HEK293T (cell line): Measurements from ENCODE around the gene KRTAP10-4.

ENCODE experiments used
- CTCF ChIA-PET: fragments of 350-600 bp; formaldehyde crosslinking; extraction: SDS; loops from one replicate; lab custom pipeline; 2021; ENCODE audit warnings: antibody characterized with exemption, inconsistent platforms; lab: Yijun Ruan, JAX
- POLR2A ChIA-PET: fragments of 350-600 bp; formaldehyde crosslinking; extraction: SDS; loops from one replicate; lab custom pipeline; 2020; ENCODE audit warnings: antibody characterized with exemption, inconsistent platforms; lab: Yijun Ruan, JAX
- DNase-seq: peaks from one replicate; pipeline ENCODE4 v3.0.0; 2012; ENCODE audit warnings: mixed read lengths; ENCODE audit errors: extremely low spot score
- ARNT ChIP-seq: fragments of 450-650 bp; IDR thresholded peaks from 2 replicates; pipeline ENCODE4 v1.6.1; 2017; ENCODE audit warnings: mild to moderate bottlenecking
- BHLHE40 ChIP-seq: fragments of 450-650 bp; IDR thresholded peaks from 2 replicates; pipeline ENCODE4 v1.6.1; 2016; ENCODE audit warnings: mild to moderate bottlenecking, moderate library complexity, borderline replicate concordance
- CTBP1 ChIP-seq: fragments of 450-650 bp; IDR thresholded peaks from 2 replicates; pipeline ENCODE4 v1.6.1; 2016; ENCODE audit warnings: borderline replicate concordance
- ELF4 ChIP-seq: fragments of 450-650 bp; IDR thresholded peaks from 2 replicates; pipeline ENCODE4 v1.6.1; 2017; ENCODE audit warnings: antibody characterized with exemption
- FOXA1 ChIP-seq: fragments of 450-650 bp; IDR thresholded peaks from 2 replicates; pipeline ENCODE4 v1.6.1; 2016; ENCODE audit warnings: mild to moderate bottlenecking
- FOXK2 ChIP-seq: fragments of 450-650 bp; IDR thresholded peaks from 2 replicates; pipeline ENCODE4 v1.6.1; 2016; ENCODE audit warnings: mild to moderate bottlenecking
- FOXM1 ChIP-seq: fragments of 450-650 bp; IDR thresholded peaks from 2 replicates; pipeline ENCODE4 v1.6.1; 2017; ENCODE audit warnings: mild to moderate bottlenecking, borderline replicate concordance
- HDGF ChIP-seq: fragments of 450-650 bp; IDR thresholded peaks from 2 replicates; pipeline ENCODE4 v1.6.1; 2017; ENCODE audit warnings: antibody characterized with exemption, borderline replicate concordance
- L3MBTL2 ChIP-seq: fragments of 450-650 bp; conservative IDR thresholded peaks from 2 replicates; pipeline ENCODE4 v1.6.1; 2016; ENCODE audit warnings: mild to moderate bottlenecking
- LEF1 ChIP-seq: fragments of 450-650 bp; IDR thresholded peaks from 2 replicates; pipeline ENCODE4 v1.6.1; 2017; ENCODE audit warnings: mild to moderate bottlenecking, borderline replicate concordance
- NFRKB ChIP-seq: fragments of 450-650 bp; IDR thresholded peaks from 2 replicates; pipeline ENCODE4 v1.6.1; 2016; ENCODE audit warnings: mild to moderate bottlenecking, moderate library complexity
- SP1 ChIP-seq: fragments of 450-650 bp; IDR thresholded peaks from 2 replicates; pipeline ENCODE4 v1.6.1; 2017
- SUZ12 ChIP-seq: fragments of 450-650 bp; IDR thresholded peaks from 2 replicates; pipeline ENCODE4 v1.6.1; 2016; ENCODE audit warnings: mild to moderate bottlenecking
- TARDBP ChIP-seq: fragments of 450-650 bp; IDR thresholded peaks from 2 replicates; pipeline ENCODE4 v1.6.1; 2016
- ZNF384 ChIP-seq: fragments of 450-650 bp; IDR thresholded peaks from 2 replicates; pipeline ENCODE4 v1.6.1; 2016
- TF ChIP-seq, protein P1 (sequence below): fragments of 450-650 bp; IDR thresholded peaks from 2 replicates; pipeline ENCODE4 v1.6.1; 2016

The KRTAP10-4 gene

DNA sequence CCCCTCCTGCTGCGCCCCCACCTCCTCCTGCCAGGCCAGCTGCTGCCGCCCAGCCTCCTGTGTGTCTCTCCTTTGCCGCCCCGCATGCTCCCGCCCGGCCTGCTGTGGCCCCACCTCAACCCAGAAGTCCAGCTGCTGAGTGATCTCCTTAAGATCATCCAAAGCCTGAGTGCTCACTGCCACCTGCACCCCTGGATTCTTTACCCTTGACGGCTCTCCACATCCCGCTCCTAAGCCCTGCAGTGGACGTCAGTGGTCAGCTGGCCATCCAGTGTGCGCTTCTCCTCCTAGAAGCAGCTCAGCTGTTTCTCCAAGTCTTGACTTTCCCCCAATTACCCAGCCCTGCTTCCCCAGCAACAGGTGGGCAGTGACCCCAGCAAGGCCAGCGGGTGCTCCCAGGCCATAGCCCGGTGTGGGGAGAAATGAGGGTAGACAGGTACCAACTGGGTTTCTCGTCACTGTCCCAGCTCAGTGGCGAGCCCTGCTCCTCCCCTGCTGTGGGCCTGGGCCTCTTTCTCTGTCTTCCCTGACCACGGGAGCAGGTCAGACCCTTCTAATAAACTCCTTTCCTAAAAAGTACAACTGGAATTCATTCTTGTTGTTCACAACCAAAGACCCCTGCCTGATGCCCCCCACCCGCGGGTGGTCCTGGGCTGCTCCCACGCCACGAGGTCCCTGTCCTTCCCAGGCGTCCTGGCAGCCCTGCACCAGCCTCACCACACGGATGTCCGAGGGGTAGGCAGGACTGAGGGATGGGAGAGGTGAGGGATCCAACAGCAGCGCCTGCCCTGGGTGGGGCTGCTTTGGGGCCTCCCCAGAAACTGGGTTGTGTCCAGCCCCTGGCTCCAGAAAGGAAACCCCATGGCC lies 28.3 kb downstream of the KRTAP10-4 start:
- POLR2A ChIA-PET: no interaction called here
- DNase-seq: no peak
- no peak for TF ChIP-seq NFRKB
- no peak for TF ChIP-seq HDGF
- no peak for TF ChIP-seq FOXM1
- no peak for TF ChIP-seq SUZ12
- TF ChIP-seq CTBP1: no peak
- TF ChIP-seq SP1: no peak
- no peak for TF ChIP-seq FOXK2
- TF ChIP-seq, protein P1, sequence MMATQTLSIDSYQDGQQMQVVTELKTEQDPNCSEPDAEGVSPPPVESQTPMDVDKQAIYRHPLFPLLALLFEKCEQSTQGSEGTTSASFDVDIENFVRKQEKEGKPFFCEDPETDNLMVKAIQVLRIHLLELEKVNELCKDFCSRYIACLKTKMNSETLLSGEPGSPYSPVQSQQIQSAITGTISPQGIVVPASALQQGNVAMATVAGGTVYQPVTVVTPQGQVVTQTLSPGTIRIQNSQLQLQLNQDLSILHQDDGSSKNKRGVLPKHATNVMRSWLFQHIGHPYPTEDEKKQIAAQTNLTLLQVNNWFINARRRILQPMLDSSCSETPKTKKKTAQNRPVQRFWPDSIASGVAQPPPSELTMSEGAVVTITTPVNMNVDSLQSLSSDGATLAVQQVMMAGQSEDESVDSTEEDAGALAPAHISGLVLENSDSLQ: no peak
- TF ChIP-seq ELF4: no peak
- TF ChIP-seq BHLHE40: no peak
- TF ChIP-seq TARDBP: no peak
- TF ChIP-seq ZNF384: no peak
- no peak for TF ChIP-seq ARNT
- no peak for TF ChIP-seq FOXA1
- CTCF ChIA-PET: no interaction called here

DNA sequence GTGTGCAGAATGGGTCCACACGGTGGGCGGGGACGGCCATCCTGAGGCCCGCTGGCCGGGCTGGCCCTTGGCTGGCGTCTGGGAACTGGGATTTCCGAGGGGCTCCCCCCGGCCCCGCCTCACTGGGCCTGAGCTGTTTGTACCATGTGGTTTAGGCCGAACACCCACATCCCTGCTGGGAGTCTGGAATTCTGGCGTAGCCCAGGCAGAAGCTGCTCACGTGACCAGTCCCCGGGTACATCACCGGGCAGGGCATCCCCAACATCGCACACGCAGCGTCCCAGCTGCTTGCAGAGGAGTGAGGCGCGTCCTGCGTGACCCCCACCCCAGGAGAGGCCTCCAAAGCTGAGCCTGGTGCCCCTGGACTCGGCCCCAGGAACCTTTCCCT lies 28.9 kb downstream of the KRTAP10-4 start:
- ChIA-PET CTCF (no interaction called here), POLR2A (no interaction called here)
- no peak for TF ChIP-seq FOXK2
- no peak for TF ChIP-seq FOXA1
- no peak for TF ChIP-seq ELF4
- no peak for TF ChIP-seq SP1
- no peak for TF ChIP-seq LEF1
- TF ChIP-seq ARNT: no peak
- TF ChIP-seq BHLHE40: no peak
- no peak for TF ChIP-seq FOXM1
- no peak for TF ChIP-seq ZNF384
- DNase-seq: no peak

DNA sequence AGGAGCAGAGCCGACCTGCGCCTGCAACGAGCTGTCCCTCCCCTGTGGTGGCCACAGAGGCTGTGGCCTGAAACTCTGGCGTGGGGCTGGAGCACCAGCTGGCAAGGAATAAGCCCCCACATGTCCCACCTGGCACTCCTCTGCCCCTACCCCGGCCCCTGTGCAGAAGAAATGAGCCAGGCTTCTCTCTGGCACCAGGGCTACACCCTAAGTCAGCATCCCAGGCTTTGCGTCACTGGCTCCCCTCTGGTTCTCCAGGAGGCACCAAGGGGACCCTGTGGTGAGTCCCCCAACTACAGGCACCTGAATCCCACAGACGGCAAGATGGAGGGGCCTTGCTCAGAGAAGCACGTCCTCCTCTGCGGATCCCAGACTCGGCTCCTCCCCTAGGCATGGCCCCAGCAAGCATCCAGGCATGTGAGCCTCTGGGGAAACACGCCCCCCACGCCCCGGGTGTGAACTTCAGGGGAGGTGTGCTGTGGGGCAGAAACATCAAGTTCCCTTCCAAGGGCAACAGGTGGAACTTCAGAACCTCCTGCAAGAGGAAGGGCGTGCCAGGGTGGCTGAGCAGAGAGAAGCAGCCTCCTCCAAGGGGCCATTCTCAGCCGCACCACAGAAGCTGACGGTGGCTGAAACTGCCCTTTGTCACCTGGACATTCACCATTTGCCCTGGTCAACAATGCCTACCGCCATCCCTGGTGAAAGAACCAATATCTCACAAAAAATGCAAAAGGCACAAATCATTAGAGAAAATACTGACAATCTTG lies 29.8 kb downstream of the KRTAP10-4 start:
- ChIA-PET POLR2A (no interaction called here), CTCF (interaction anchor here (0.6 kb wide), 1 partner anchor 34 kb away, joined by 4 read pairs; the partner anchor contains the start of gene KRTAP10-10)
- TF ChIP-seq ARNT: no peak
- TF ChIP-seq HDGF: no peak
- TF ChIP-seq TARDBP: no peak
- TF ChIP-seq NFRKB: no peak
- no peak for TF ChIP-seq FOXA1
- TF ChIP-seq ZNF384: no peak
- TF ChIP-seq, protein P1: no peak
- TF ChIP-seq SUZ12: no peak
- no peak for TF ChIP-seq BHLHE40
- TF ChIP-seq LEF1: no peak
- TF ChIP-seq FOXK2: no peak
- TF ChIP-seq CTBP1: no peak
- TF ChIP-seq ELF4: no peak
- no peak for TF ChIP-seq SP1
- no peak for DNase-seq

DNA sequence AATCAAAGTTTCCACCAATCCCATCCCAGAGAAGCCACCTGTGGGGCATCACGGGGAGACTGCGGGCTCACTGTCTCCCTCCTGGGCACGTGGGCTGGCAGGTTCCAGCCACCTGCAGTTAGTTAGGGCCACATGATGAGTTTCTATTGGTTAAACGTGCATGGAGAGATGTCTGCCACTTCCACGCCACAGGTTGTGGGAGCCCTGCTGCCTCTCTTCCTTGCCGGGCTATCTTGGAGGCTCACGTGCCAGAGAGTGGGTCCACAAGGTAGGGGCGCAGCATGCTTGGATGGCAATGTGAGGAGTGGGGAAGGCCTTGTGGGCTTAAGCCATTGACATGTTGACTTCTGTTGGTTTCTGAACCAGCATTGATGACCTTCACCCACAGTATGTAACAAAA lies 30.4 kb downstream of the KRTAP10-4 start:
- no peak for DNase-seq
- ChIA-PET CTCF (no interaction called here), POLR2A (no interaction called here)
- no peak for TF ChIP-seq BHLHE40
- TF ChIP-seq FOXK2: no peak
- TF ChIP-seq FOXA1: no peak
- TF ChIP-seq L3MBTL2: no peak
- TF ChIP-seq NFRKB: no peak
- TF ChIP-seq HDGF: no peak
- no peak for TF ChIP-seq ZNF384
- no peak for TF ChIP-seq CTBP1
- no peak for TF ChIP-seq SUZ12
- TF ChIP-seq LEF1: no peak
- TF ChIP-seq, protein P1: no peak
- no peak for TF ChIP-seq ELF4
- no peak for TF ChIP-seq TARDBP

DNA sequence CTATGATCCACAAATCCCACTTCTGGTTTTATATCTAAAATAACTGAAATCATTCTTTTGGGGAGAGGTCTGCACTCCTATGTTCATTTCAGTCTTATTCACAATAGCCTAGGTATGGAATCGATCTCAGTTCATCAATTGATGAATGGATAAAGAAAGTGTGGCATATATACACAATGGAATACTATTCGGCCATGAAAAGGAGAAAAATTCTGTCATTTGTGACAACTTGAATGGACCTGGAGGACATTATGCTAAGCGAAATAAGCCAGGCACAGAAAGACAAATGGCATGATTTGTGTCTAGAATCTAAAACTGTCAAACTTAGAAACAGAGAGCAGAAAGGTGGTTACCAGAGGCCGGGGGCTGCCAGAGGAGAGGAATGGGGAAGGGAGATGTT lies 33.0 kb downstream of the KRTAP10-4 start:
- DNase-seq: no peak
- ChIA-PET CTCF (no interaction called here), POLR2A (no interaction called here)
- no peak for TF ChIP-seq ZNF384
- TF ChIP-seq L3MBTL2: no peak
- TF ChIP-seq FOXA1: no peak
- no peak for TF ChIP-seq ARNT
- TF ChIP-seq NFRKB: no peak
- no peak for TF ChIP-seq SUZ12
- no peak for TF ChIP-seq LEF1
- no peak for TF ChIP-seq FOXK2
- TF ChIP-seq ELF4: no peak
- TF ChIP-seq BHLHE40: no peak
- no peak for TF ChIP-seq HDGF
- no peak for TF ChIP-seq TARDBP
- TF ChIP-seq, protein P1: no peak
- TF ChIP-seq FOXM1: no peak
- TF ChIP-seq CTBP1: no peak
- no peak for TF ChIP-seq SP1
